ENCODE data around the gene PACS1. TPM values are rescaled to one million over a fixed set of nuclear protein-coding genes. Genes with fewer than 3 reads are reported as not detected.

Gene PACS1
- polyA plus RNA-seq, 1 of the 3 experiments (the other 2 are of a cell fraction): 37.3 TPM

DNA sequence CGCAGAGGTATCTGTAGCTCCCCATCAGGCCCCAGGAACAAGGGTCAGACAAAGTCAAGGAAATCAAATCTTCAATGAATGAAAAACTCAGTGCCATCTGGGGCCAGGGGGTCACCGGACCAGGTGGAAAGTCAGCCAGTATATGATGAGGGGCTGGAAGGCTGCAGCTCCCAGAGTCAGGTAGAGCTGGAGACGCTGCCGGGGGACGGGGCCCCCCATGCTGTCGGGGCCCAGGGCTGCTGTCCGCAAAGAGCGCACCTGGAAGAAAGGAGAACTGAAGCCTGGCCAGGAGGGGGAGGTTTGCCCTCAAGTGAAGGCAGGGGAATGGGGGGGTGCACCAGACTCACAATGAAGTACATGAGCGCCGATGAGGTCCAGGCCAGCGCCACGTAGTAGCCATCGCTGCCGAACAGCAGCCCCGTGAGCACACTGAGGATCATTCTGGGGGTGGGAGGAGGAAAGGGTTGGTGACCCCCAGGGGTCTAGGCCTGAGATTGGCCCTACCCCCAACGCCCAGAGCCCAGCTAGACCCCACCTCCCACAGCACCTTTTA, 214.5 kb downstream of the PACS1 start:
- POLR2A ChIA-PET: no interaction called here
- peaks cover 0 to 36% of the 10 kb centered on the region in 2 experiments for H3K36me3 ChIP-seq (replicated peaks in 1 of 2; ENCODE audit: control insufficient read depth in 1 of 2, insufficient read depth in 2 of 2, low read length in 1 of 2)
- H4K20me1 ChIP-seq (ENCODE audit: insufficient read depth): peaks cover 18% of the 10 kb centered on the region

DNA sequence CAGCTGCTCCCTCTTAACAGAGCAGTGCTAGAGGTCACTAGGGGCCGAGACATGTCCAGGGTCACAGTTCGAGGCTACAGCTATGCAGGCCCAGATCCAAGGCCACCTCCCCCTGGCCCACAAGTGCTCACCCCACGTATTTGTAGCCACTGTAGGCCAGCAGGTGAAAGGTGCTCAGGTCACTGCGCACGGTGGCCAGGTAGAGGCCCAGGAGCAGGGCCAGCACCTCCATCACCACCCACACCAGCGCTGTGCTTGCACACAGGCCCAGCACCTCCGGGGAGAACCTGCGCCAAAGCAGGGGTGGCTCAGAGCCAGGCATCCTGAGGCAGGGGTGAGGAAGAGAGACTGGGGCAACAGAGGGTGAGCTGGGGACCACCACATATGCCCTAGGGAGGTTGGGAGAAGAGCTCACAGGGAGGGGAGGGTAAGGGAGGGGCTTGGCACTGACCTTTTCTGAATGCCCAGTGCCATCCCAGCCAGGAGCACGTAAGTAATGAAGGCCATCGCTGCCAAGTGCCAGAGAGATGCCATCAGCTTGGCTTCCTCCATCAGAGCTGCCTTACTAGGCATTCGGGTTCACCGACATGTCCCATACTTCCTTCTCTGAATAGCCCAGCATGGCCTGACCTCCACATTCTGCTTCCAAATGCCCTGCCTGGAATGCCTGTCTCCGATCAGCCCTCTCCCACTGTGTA, 215.3 kb downstream of the PACS1 start:
- ChIA-PET POLR2A (interaction anchor here (0.7 kb wide), 1 partner anchor 14 kb away, joined by 3 read pairs; no protein-coding TSS in a partner anchor), CTCF (interaction anchor here (1.3 to 6.2 kb wide), 4 partner anchors 19 to 63 kb away, joined by 4 to 63 read pairs (median 18); no protein-coding TSS in a partner anchor)
- no peak overlapping the region for H3K4me2 ChIP-seq
- peaks cover 22% of the 10 kb centered on the region for H3F3A ChIP-seq (replicated peaks; ENCODE audit: insufficient read depth)
- peaks cover 7 to 53% of the 10 kb centered on the region in 2 experiments; a peak in 2 of 4 replicates for H3K4me1 ChIP-seq (ENCODE audit: control insufficient read depth in 1 of 2, insufficient read depth in 2 of 2, low read depth in 1 of 2, low read length in 1 of 2)
- peaks cover 18% of the 10 kb centered on the region for H4K20me1 ChIP-seq (ENCODE audit: insufficient read depth)
- 92% methylated on average over 8 of the region's 13 CpGs for WGBS (ENCODE audit: low lambda C conversion rate)
- H3K36me3 ChIP-seq (replicated peaks in 1 of 2; ENCODE audit: control insufficient read depth in 1 of 2, insufficient read depth in 2 of 2, low read length in 1 of 2): peaks cover 0 to 36% of the 10 kb centered on the region in 2 experiments
- H3K9ac ChIP-seq: no peak overlapping the region
- peaks cover 37% of the 10 kb centered on the region; the same call in 1 of the 2 replicates for H3K79me2 ChIP-seq (ENCODE audit: insufficient read depth)
- H3K4me3 ChIP-seq (ENCODE audit: low read depth in 2 of 2, low read length in 1 of 2): no peak overlapping the region
- H3K27me3 ChIP-seq (ENCODE audit: insufficient read depth): no peaks in the 10 kb centered on the region
- no peaks in the 10 kb centered on the region for H3K9me3 ChIP-seq
- DNase-seq: no peak
- H3K27ac ChIP-seq (ENCODE audit: low read depth in 2 of 2, low read length in 1 of 2): no peak overlapping the region; a peak in 2 of 4 replicates
- no peaks in the 10 kb centered on the region for H3K9me2 ChIP-seq
- H2AFZ ChIP-seq (ENCODE audit: low read depth): no peak overlapping the region
- no peak for TF ChIP-seq EZH2phosphoT487 (IDR thresholded peaks at IDR 0.05; ENCODE audit: borderline replicate concordance, low read depth)
- TF ChIP-seq TCF12 (IDR thresholded peaks at IDR 0.05): no peak
- no peak for TF ChIP-seq TAF1 (IDR thresholded peaks at IDR 0.05; ENCODE audit: borderline replicate concordance, low read depth, low read length)
- TF ChIP-seq MEF2A (IDR thresholded peaks at IDR 0.05; ENCODE audit: borderline replicate concordance, low read depth): no peak
- TF ChIP-seq FOXM1 (IDR thresholded peaks at IDR 0.05; ENCODE audit: low read depth): no peak
- TF ChIP-seq RAD21 (IDR thresholded peaks at IDR 0.05; ENCODE audit: low read length): no peak
- TF ChIP-seq RCOR1 (IDR thresholded peaks at IDR 0.05; ENCODE audit: low read length): no peak
- TF ChIP-seq, protein P1, sequence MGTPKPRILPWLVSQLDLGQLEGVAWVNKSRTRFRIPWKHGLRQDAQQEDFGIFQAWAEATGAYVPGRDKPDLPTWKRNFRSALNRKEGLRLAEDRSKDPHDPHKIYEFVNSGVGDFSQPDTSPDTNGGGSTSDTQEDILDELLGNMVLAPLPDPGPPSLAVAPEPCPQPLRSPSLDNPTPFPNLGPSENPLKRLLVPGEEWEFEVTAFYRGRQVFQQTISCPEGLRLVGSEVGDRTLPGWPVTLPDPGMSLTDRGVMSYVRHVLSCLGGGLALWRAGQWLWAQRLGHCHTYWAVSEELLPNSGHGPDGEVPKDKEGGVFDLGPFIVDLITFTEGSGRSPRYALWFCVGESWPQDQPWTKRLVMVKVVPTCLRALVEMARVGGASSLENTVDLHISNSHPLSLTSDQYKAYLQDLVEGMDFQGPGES (IDR thresholded peaks at IDR 0.05; ENCODE audit: low read depth, low read length): no peak
- TF ChIP-seq, protein P2, sequence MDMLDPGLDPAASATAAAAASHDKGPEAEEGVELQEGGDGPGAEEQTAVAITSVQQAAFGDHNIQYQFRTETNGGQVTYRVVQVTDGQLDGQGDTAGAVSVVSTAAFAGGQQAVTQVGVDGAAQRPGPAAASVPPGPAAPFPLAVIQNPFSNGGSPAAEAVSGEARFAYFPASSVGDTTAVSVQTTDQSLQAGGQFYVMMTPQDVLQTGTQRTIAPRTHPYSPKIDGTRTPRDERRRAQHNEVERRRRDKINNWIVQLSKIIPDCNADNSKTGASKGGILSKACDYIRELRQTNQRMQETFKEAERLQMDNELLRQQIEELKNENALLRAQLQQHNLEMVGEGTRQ (IDR thresholded peaks at IDR 0.05; ENCODE audit: borderline replicate concordance, low read depth, low read length): no peak
- TF ChIP-seq NFIC (IDR thresholded peaks at IDR 0.05; ENCODE audit: borderline replicate concordance): no peak
- TF ChIP-seq RXRA (IDR thresholded peaks at IDR 0.05; ENCODE audit: borderline replicate concordance, low read depth): no peak
- no peak for TF ChIP-seq CHD2 (IDR thresholded peaks at IDR 0.05; ENCODE audit: low read length, partially characterized antibody)
- TF ChIP-seq, protein P3, sequence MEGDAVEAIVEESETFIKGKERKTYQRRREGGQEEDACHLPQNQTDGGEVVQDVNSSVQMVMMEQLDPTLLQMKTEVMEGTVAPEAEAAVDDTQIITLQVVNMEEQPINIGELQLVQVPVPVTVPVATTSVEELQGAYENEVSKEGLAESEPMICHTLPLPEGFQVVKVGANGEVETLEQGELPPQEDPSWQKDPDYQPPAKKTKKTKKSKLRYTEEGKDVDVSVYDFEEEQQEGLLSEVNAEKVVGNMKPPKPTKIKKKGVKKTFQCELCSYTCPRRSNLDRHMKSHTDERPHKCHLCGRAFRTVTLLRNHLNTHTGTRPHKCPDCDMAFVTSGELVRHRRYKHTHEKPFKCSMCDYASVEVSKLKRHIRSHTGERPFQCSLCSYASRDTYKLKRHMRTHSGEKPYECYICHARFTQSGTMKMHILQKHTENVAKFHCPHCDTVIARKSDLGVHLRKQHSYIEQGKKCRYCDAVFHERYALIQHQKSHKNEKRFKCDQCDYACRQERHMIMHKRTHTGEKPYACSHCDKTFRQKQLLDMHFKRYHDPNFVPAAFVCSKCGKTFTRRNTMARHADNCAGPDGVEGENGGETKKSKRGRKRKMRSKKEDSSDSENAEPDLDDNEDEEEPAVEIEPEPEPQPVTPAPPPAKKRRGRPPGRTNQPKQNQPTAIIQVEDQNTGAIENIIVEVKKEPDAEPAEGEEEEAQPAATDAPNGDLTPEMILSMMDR (IDR thresholded peaks at IDR 0.05): no peak
- TF ChIP-seq, protein P4, sequence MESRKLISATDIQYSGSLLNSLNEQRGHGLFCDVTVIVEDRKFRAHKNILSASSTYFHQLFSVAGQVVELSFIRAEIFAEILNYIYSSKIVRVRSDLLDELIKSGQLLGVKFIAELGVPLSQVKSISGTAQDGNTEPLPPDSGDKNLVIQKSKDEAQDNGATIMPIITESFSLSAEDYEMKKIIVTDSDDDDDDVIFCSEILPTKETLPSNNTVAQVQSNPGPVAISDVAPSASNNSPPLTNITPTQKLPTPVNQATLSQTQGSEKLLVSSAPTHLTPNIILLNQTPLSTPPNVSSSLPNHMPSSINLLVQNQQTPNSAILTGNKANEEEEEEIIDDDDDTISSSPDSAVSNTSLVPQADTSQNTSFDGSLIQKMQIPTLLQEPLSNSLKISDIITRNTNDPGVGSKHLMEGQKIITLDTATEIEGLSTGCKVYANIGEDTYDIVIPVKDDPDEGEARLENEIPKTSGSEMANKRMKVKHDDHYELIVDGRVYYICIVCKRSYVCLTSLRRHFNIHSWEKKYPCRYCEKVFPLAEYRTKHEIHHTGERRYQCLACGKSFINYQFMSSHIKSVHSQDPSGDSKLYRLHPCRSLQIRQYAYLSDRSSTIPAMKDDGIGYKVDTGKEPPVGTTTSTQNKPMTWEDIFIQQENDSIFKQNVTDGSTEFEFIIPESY (IDR thresholded peaks at IDR 0.05; ENCODE audit: borderline replicate concordance, low read depth): no peak
- TF ChIP-seq POLR2AphosphoS5 (IDR thresholded peaks at IDR 0.05; ENCODE audit: low read depth, low read length): no peak

More for the DNA sequence above, 214.5 kb downstream of the PACS1 start:
- 98% methylated on average over 16 of the region's 16 CpGs for WGBS (ENCODE audit: low lambda C conversion rate)
- Histone ChIP-seq H3K9me2 (no peaks in the 10 kb centered on the region), H3K9me3 (no peaks in the 10 kb centered on the region), H3K27ac (ENCODE audit: low read depth in 2 of 2, low read length in 1 of 2) (no peak overlapping the region; a peak in 1 of 4 replicates), H3K4me1 (ENCODE audit: control insufficient read depth in 1 of 2, insufficient read depth in 2 of 2, low read depth in 1 of 2, low read length in 1 of 2) (peaks cover 0 to 52% of the 10 kb centered on the region in 2 experiments; a peak in 1 of 4 replicates), H2AFZ (ENCODE audit: low read depth) (no peak overlapping the region), H3K79me2 (ENCODE audit: insufficient read depth) (peaks cover 37% of the 10 kb centered on the region; the same call in 1 of the 2 replicates), H3F3A (replicated peaks; ENCODE audit: insufficient read depth) (peaks cover 20% of the 10 kb centered on the region), H3K4me3 (ENCODE audit: low read depth in 2 of 2, low read length in 1 of 2) (no peak overlapping the region), H3K9ac (no peak overlapping the region), H3K27me3 (ENCODE audit: insufficient read depth) (no peaks in the 10 kb centered on the region), H3K4me2 (no peak overlapping the region)
- TF ChIP-seq GABPA (IDR thresholded peaks at IDR 0.05; ENCODE audit: low read depth): no peak
- no peak for TF ChIP-seq RAD21 (IDR thresholded peaks at IDR 0.05; ENCODE audit: low read length)
- TF ChIP-seq, protein P2 (IDR thresholded peaks at IDR 0.05; ENCODE audit: borderline replicate concordance, low read depth, low read length): no peak
- no peak for TF ChIP-seq CHD2 (IDR thresholded peaks at IDR 0.05; ENCODE audit: low read length, partially characterized antibody)
- no peak for TF ChIP-seq FOSL2 (IDR thresholded peaks at IDR 0.05; ENCODE audit: borderline replicate concordance, low read depth)
- CTCF ChIA-PET: interaction anchor here (0.7 to 8.2 kb wide), 4 partner anchors 15 to 62 kb away, joined by 3 to 111 read pairs (median 7); partner anchors contain the start of gene RAB1B
- DNase-seq: no peak

All from SK-N-SH (cell line).